ENCODE results near the gene MRPL38. TPM values are rescaled to one million over a fixed set of nuclear protein-coding genes. Genes with fewer than 3 reads are reported as not detected.

MRPL38 gene
- polyA plus RNA-seq, 1 of the 3 experiments (the other 2 are of a cell fraction) = 93.9 TPM

GRCh38 chr17:75950421-75950820 lies 45.7 kb upstream of the MRPL38 start:
- Histone ChIP-seq H3K79me2 (ENCODE audit: insufficient read depth) (no peaks in the 10 kb centered on the region), H3F3A (replicated peaks; ENCODE audit: insufficient read depth) (peaks cover 15% of the 10 kb centered on the region), H3K9me2 (no peaks in the 10 kb centered on the region), H3K27me3 (ENCODE audit: insufficient read depth) (no peaks in the 10 kb centered on the region), H3K4me1 (ENCODE audit: control insufficient read depth in 1 of 2, insufficient read depth in 2 of 2, low read depth in 1 of 2, low read length in 1 of 2) (peaks cover 0 to 4% of the 10 kb centered on the region in 2 experiments; a peak in 1 of 4 replicates), H3K27ac (ENCODE audit: low read depth in 2 of 2, low read length in 1 of 2) (no peak overlapping the region; a peak in 1 of 4 replicates), H3K9me3 (no peaks in the 10 kb centered on the region), H3K9ac (no peak overlapping the region), H3K4me2 (no peak overlapping the region), H2AFZ (ENCODE audit: low read depth) (no peak overlapping the region), H3K4me3 (ENCODE audit: low read depth in 2 of 2, low read length in 1 of 2) (no peak overlapping the region), H3K36me3 (replicated peaks in 1 of 2; ENCODE audit: control insufficient read depth in 1 of 2, insufficient read depth in 2 of 2, low read length in 1 of 2) (peaks cover 62 to 87% of the 10 kb centered on the region in 2 experiments), H4K20me1 (ENCODE audit: insufficient read depth) (no peaks in the 10 kb centered on the region)
- CTCF ChIA-PET = interaction anchor here (0.8 to 2.2 kb wide), 3 partner anchors 9 to 95 kb away, joined by 3 to 6 read pairs (median 3); partner anchors contain the start of genes FBF1 and WBP2
- POLR2A ChIA-PET = no interaction called here
- TF ChIP-seq GATA2 (CRISPR knock-in tag; IDR thresholded peaks at IDR 0.05) = no peak
- no peak for TF ChIP-seq ZBTB33 (IDR thresholded peaks at IDR 0.05; ENCODE audit: borderline replicate concordance, low read depth)
- TF ChIP-seq TAF1 (IDR thresholded peaks at IDR 0.05; ENCODE audit: borderline replicate concordance, low read depth, low read length) = no peak
- WGBS (ENCODE audit: low lambda C conversion rate) = 92% methylated on average over 6 of the region's 6 CpGs
- DNase-seq = no peak

GRCh38 chr17:75945211-75945610 lies 40.5 kb upstream of the MRPL38 start:
- H3K27ac ChIP-seq (ENCODE audit: low read depth in 2 of 2, low read length in 1 of 2) = no peak overlapping the region
- H3K27me3 ChIP-seq (ENCODE audit: insufficient read depth) = no peaks in the 10 kb centered on the region
- no peaks in the 10 kb centered on the region for H4K20me1 ChIP-seq (ENCODE audit: insufficient read depth)
- no peaks in the 10 kb centered on the region for H3K9me3 ChIP-seq
- no peak overlapping the region for H3K9ac ChIP-seq
- no peak for DNase-seq
- TF ChIP-seq MXI1 (IDR thresholded peaks at IDR 0.05; ENCODE audit: low read depth, low read length) = no peak
- TF ChIP-seq IRF3 (IDR thresholded peaks at IDR 0.05; ENCODE audit: low read depth, low read length) = no peak
- no peak for TF ChIP-seq GABPA (IDR thresholded peaks at IDR 0.05; ENCODE audit: low read depth)
- no peak for TF ChIP-seq SIN3A (IDR thresholded peaks at IDR 0.05; ENCODE audit: borderline replicate concordance, low read depth, low read length)
- TF ChIP-seq RCOR1 (IDR thresholded peaks at IDR 0.05; ENCODE audit: low read length) = no peak
- no peak for TF ChIP-seq PBX3 (IDR thresholded peaks at IDR 0.05)
- no peak for TF ChIP-seq RFX5 (IDR thresholded peaks at IDR 0.05; ENCODE audit: low read length)
- no peak for TF ChIP-seq ZBTB33 (IDR thresholded peaks at IDR 0.05; ENCODE audit: borderline replicate concordance, low read depth)
- TF ChIP-seq SMC3 (IDR thresholded peaks at IDR 0.05; ENCODE audit: low read depth, low read length) = no peak
- no peak for TF ChIP-seq GATA2 (CRISPR knock-in tag; IDR thresholded peaks at IDR 0.05)
- no peak for TF ChIP-seq CHD2 (IDR thresholded peaks at IDR 0.05; ENCODE audit: low read length, partially characterized antibody)
- no peak for TF ChIP-seq USF2 (IDR thresholded peaks at IDR 0.05; ENCODE audit: borderline replicate concordance, low read depth, low read length)
- TF ChIP-seq MAX (IDR thresholded peaks at IDR 0.05; ENCODE audit: low read depth) = no peak
- TF ChIP-seq NRF1 (IDR thresholded peaks at IDR 0.05; ENCODE audit: low read depth, low read length) = no peak
- no peak for TF ChIP-seq ELF1 (IDR thresholded peaks at IDR 0.05)
- TF ChIP-seq YY1 (IDR thresholded peaks at IDR 0.05; ENCODE audit: low read depth) = no peak
- no peak for TF ChIP-seq MEF2A (IDR thresholded peaks at IDR 0.05; ENCODE audit: borderline replicate concordance, low read depth)
- TF ChIP-seq JUND (IDR thresholded peaks at IDR 0.05) = no peak
- no peak for TF ChIP-seq TEAD4 (IDR thresholded peaks at IDR 0.05; ENCODE audit: borderline replicate concordance, insufficient read depth)
- no peak for TF ChIP-seq EZH2phosphoT487 (IDR thresholded peaks at IDR 0.05; ENCODE audit: borderline replicate concordance, low read depth)
- peaks cover 3% of the 10 kb centered on the region; the same call in 1 of the 2 replicates for H3K79me2 ChIP-seq (ENCODE audit: insufficient read depth)
- no peak overlapping the region for H3K4me2 ChIP-seq
- WGBS (ENCODE audit: low lambda C conversion rate) = 67% methylated on average over 2 of the region's 2 CpGs
- H3F3A ChIP-seq (replicated peaks; ENCODE audit: insufficient read depth) = peaks cover 17% of the 10 kb centered on the region
- no peak overlapping the region for H2AFZ ChIP-seq (ENCODE audit: low read depth)
- no peaks in the 10 kb centered on the region for H3K9me2 ChIP-seq
- H3K4me3 ChIP-seq (ENCODE audit: low read depth in 2 of 2, low read length in 1 of 2) = no peak overlapping the region
- peaks cover 0 to 6% of the 10 kb centered on the region in 2 experiments; a peak in 1 of 4 replicates for H3K4me1 ChIP-seq (ENCODE audit: control insufficient read depth in 1 of 2, insufficient read depth in 2 of 2, low read depth in 1 of 2, low read length in 1 of 2)
- POLR2A ChIA-PET = no interaction called here
- CTCF ChIA-PET = interaction anchor here (0.7 to 1.7 kb wide), 2 partner anchors 15 to 55 kb away, joined by 3 read pairs; no protein-coding TSS in a partner anchor
- peaks cover 34 to 71% of the 10 kb centered on the region in 2 experiments for H3K36me3 ChIP-seq (replicated peaks in 1 of 2; ENCODE audit: control insufficient read depth in 1 of 2, insufficient read depth in 2 of 2, low read length in 1 of 2)
